HepG2 (cell line): Measurements from ENCODE around the gene TTBK1. TPM values are rescaled to one million over a fixed set of nuclear protein-coding genes. Genes with fewer than 3 reads are reported as not detected.

Experiments
- CREBL2 ChIP-seq: sonication (generic); formaldehyde crosslinking; IDR thresholded peaks from 2 replicates; pipeline ENCODE4 v1.8.1; 2023; ENCODE audit warnings: missing genetic modification reagents, mild to moderate bottlenecking, borderline replicate concordance
- FLYWCH1 ChIP-seq: sonication (generic); formaldehyde crosslinking; IDR thresholded peaks from 2 replicates; pipeline ENCODE4 v1.8.1; 2023; ENCODE audit warnings: mild to moderate bottlenecking, missing genetic modification reagents
- KDM5B ChIP-seq: sonication (generic); formaldehyde crosslinking; IDR thresholded peaks from 2 replicates; pipeline ENCODE4 v1.4.0; 2020; ENCODE audit warnings: missing genetic modification reagents, mild to moderate bottlenecking, borderline replicate concordance
- KIAA2018 ChIP-seq: sonication (generic); formaldehyde crosslinking; IDR thresholded peaks from 2 replicates; pipeline ENCODE4 v1.5.0; 2020; ENCODE audit warnings: mild to moderate bottlenecking, missing genetic modification reagents, borderline replicate concordance
- PCBP1 ChIP-seq: fragments of 200-400 bp; formaldehyde crosslinking; IDR thresholded peaks from 2 replicates; pipeline ENCODE4 v1.6.1; 2017; ENCODE audit warnings: mild to moderate bottlenecking, low read depth, low read length, borderline replicate concordance
- PPARG ChIP-seq: conservative IDR thresholded peaks from 2 replicates; pipeline ENCODE4 v1.6.1; 2016; ENCODE audit warnings: missing biosample characterization, missing genetic modification reagents
- SP2 ChIP-seq: sonication (generic); formaldehyde crosslinking; IDR thresholded peaks from 2 replicates; pipeline ENCODE4 v1.5.1; 2020; ENCODE audit warnings: mild to moderate bottlenecking, missing genetic modification reagents
- ZNF407 ChIP-seq: sonication (generic); formaldehyde crosslinking; IDR thresholded peaks from one replicate; pipeline ENCODE4 v1.5.1; 2020; ENCODE audit warnings: mild to moderate bottlenecking, missing genetic modification reagents; ENCODE audit errors: not compliant biosample characterization
- ZNF598 ChIP-seq: sonication (generic); formaldehyde crosslinking; IDR thresholded peaks from 2 replicates; pipeline ENCODE4 v1.5.1; 2020; ENCODE audit warnings: mild to moderate bottlenecking, missing genetic modification reagents, borderline replicate concordance
- polyA plus RNA-seq, 8 experiments: library from polyadenylated mRNA; depleted of rRNA in 3 of 8; stranded (reverse) in 7 of 8; unstranded in 1 of 8; fragments of >200 nt; fragmentation: Illumina TruSeq in 4 of 8; extraction: Trizol in 4 of 8; gene quantifications; 2 replicates each; pipeline versions ENCODE4 v1.2.1 to v1.2.3, GENCODE V29; 2011 to 2016; ENCODE audit warnings: low read depth in 4 of 8, missing spikeins in 1 of 8, mixed read lengths in 1 of 8; ENCODE audit not compliant: insufficient read depth in 1 of 8
- total RNA-seq, 5 experiments: library from RNA; depleted of rRNA; stranded (reverse); fragments of >200 nt; fragmentation: Illumina TruSeq; extraction: Trizol; gene quantifications; 2 replicates each; pipeline ENCODE4 v1.2.3, GENCODE V29; 2016; ENCODE audit warnings: low read depth in 1 of 5
- TF ChIP-seq, protein P1 (sequence below): sonication (generic); formaldehyde crosslinking; IDR thresholded peaks from 2 replicates; pipeline ENCODE4 v1.4.0; 2020; ENCODE audit warnings: low read depth, mild to moderate bottlenecking, missing genetic modification reagents

TTBK1 gene
- total and polyA plus RNA-seq, 2 of the 13 experiments (the other 11 are each of a cell fraction or from before 2014, with no cell fraction given): 0.24 to 0.33 TPM

DNA sequence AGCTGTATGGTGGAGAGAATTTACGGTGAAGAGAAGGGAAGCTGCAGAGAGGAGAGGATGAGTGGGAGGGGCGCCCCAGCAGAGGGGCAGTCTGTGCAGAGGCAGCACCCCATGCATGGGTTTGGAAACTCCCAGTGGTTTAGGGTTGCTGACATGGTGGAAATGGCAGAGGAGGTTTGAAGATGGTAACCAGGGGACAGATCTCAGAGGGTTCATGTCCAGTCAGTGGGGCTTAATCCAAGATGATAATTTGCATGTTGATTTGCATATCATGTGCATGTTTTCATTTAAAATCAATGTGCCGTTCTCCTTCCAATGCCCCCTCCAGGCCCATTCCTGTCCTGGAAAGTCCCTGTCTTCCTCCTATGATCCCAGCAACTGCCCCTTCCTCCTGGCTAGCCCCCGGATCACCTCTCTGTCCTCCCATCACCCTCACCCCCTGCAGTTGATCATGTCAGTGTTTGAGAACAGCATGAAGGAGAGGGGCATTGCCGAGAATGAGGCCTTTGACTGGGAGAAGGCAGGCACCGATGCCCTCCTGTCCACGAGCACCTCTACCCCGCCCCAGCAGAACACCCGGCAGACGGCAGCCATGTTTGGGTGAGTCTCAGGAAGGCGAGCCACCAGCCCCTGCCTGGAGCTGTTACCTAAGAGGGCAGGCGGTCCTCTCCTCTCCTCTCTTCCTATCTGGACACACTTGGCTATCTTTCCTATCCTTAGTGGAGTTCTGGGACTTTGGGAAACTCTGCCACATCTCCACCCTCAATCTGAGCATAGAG lies 14.3 kb downstream of the TTBK1 start (continued):
- TF ChIP-seq KDM5B (CRISPR knock-in tag) (peak; percentile 40; the same call in 1 of the 2 replicates), ZNF407 (CRISPR knock-in tag) (peak; percentile 66), PPARG (CRISPR knock-in tag) (no peak), KIAA2018 (CRISPR knock-in tag) (no peak), CREBL2 (CRISPR knock-in tag) (0 out of 2 replicates have a peak, but pooled peaks have one; percentile 62), FLYWCH1 (no peak), ZNF598 (CRISPR knock-in tag) (peak; percentile 44; the same call in 1 of the 2 replicates), SP2 (CRISPR knock-in tag) (no peak), PCBP1 (no peak)
- TF ChIP-seq, protein P1, sequence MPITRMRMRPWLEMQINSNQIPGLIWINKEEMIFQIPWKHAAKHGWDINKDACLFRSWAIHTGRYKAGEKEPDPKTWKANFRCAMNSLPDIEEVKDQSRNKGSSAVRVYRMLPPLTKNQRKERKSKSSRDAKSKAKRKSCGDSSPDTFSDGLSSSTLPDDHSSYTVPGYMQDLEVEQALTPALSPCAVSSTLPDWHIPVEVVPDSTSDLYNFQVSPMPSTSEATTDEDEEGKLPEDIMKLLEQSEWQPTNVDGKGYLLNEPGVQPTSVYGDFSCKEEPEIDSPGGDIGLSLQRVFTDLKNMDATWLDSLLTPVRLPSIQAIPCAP: no peak
